HG03432 (cell line): Measurements from ENCODE around the gene NPAS3.

ENCODE experiments used
- ATAC-seq: cut with Tn5 transposase; IDR thresholded peaks from one replicate; pipeline ENCODE4 v1.9.1; 2021; ENCODE audit warnings: mild to moderate bottlenecking, moderate library complexity; ENCODE audit not compliant: unreplicated experiment

NPAS3 gene

GRCh38 chr14:33504246-33505099 lies 565.8 kb downstream of the NPAS3 start:
- ATAC-seq: no peak

- no peak for ATAC-seq
Measured at GRCh38 chr14:33505266-33505962, 566.7 kb downstream of the NPAS3 start.

GRCh38 chr14:33505963-33506329 lies 567.3 kb downstream of the NPAS3 start:
- ATAC-seq: no peak

GRCh38 chr14:33508126-33509062 lies 569.7 kb downstream of the NPAS3 start:
- no peak for ATAC-seq

GRCh38 chr14:33509454-33509853 lies 570.8 kb downstream of the NPAS3 start:
- ATAC-seq: no peak

GRCh38 chr14:33510063-33510481 lies 571.4 kb downstream of the NPAS3 start:
- ATAC-seq: no peak

- no peak for ATAC-seq
Measured at GRCh38 chr14:33510991-33511390, 572.3 kb downstream of the NPAS3 start.

GRCh38 chr14:33511851-33512640 lies 573.4 kb downstream of the NPAS3 start:
- ATAC-seq: no peak

- ATAC-seq: no peak
Measured at GRCh38 chr14:33515441-33515840, 576.8 kb downstream of the NPAS3 start.

- ATAC-seq: no peak
Measured at GRCh38 chr14:33515899-33516298, 577.2 kb downstream of the NPAS3 start.

- no peak for ATAC-seq
Measured at GRCh38 chr14:33516898-33517436, 578.3 kb downstream of the NPAS3 start.

GRCh38 chr14:33521192-33521591 lies 582.5 kb downstream of the NPAS3 start:
- no peak for ATAC-seq

- ATAC-seq: peak; percentile 68
Measured at GRCh38 chr14:33524244-33524643, 585.6 kb downstream of the NPAS3 start.

GRCh38 chr14:33525626-33526025 lies 586.9 kb downstream of the NPAS3 start:
- ATAC-seq: no peak

GRCh38 chr14:33527023-33527634 lies 588.5 kb downstream of the NPAS3 start:
- no peak for ATAC-seq

- ATAC-seq: no peak
Measured at GRCh38 chr14:33528655-33529054, 590.0 kb downstream of the NPAS3 start.

GRCh38 chr14:33529787-33530757 lies 591.4 kb downstream of the NPAS3 start:
- ATAC-seq: no peak

GRCh38 chr14:33532553-33532952 lies 593.9 kb downstream of the NPAS3 start:
- ATAC-seq: no peak
